SJSA1 (cell line): ENCODE results near the gene ATP13A1. TPM values are rescaled to one million over a fixed set of nuclear protein-coding genes. Genes with fewer than 3 reads are reported as not detected.
"Not testable (repeated sequence)": the region's sequence is repeated elsewhere in the genome, so short reads cannot be mapped to it uniquely, and the experiment has no call there.

Experiments used
- DNase-seq, 2 experiments: peaks; one replicate each; pipeline ENCODE4 v3.0.0-alpha.2; 2015 to 2020; ENCODE audit warnings: low spot score in 2 of 2, low read depth in 1 of 2
- H3K27ac ChIP-seq: fragments of 250-450 bp; sonication (Bioruptor Pico); 2 replicates; pipeline ENCODE4 v1.5.1; 2020; ENCODE audit warnings: mild to moderate bottlenecking, moderate library complexity
- H3K27me3 ChIP-seq: fragments of 250-450 bp; sonication (Bioruptor Pico); replicated peaks from 2 replicates; pipeline ENCODE4 v1.5.1; 2020; ENCODE audit warnings: mild to moderate bottlenecking, moderate library complexity
- H3K36me3 ChIP-seq: fragments of 250-450 bp; sonication (Bioruptor Pico); 2 replicates; pipeline ENCODE4 v1.5.1; 2020; ENCODE audit warnings: mild to moderate bottlenecking
- H3K4me1 ChIP-seq: fragments of 250-450 bp; sonication (Bioruptor Pico); replicated peaks from 2 replicates; pipeline ENCODE4 v1.6.1; 2021; ENCODE audit warnings: mild to moderate bottlenecking
- H3K4me3 ChIP-seq: fragments of 250-450 bp; sonication (Bioruptor Pico); 2 replicates; pipeline ENCODE4 v1.5.1; 2020; ENCODE audit warnings: mild to moderate bottlenecking
- H3K9me3 ChIP-seq: fragments of 250-450 bp; sonication (Bioruptor Pico); replicated peaks from 2 replicates; pipeline ENCODE4 v1.5.1; 2020; ENCODE audit warnings: mild to moderate bottlenecking
- total RNA-seq: library from RNA; depleted of rRNA; stranded (reverse); fragments of >200 nt; shearing (Covaris generic); gene quantifications from 2 replicates; pipeline ENCODE4 v1.2.3, GENCODE V29; 2014; rRNA removed

ATP13A1 gene
- total RNA-seq, 1 experiment from 2014 or later, result 147 TPM

DNA sequence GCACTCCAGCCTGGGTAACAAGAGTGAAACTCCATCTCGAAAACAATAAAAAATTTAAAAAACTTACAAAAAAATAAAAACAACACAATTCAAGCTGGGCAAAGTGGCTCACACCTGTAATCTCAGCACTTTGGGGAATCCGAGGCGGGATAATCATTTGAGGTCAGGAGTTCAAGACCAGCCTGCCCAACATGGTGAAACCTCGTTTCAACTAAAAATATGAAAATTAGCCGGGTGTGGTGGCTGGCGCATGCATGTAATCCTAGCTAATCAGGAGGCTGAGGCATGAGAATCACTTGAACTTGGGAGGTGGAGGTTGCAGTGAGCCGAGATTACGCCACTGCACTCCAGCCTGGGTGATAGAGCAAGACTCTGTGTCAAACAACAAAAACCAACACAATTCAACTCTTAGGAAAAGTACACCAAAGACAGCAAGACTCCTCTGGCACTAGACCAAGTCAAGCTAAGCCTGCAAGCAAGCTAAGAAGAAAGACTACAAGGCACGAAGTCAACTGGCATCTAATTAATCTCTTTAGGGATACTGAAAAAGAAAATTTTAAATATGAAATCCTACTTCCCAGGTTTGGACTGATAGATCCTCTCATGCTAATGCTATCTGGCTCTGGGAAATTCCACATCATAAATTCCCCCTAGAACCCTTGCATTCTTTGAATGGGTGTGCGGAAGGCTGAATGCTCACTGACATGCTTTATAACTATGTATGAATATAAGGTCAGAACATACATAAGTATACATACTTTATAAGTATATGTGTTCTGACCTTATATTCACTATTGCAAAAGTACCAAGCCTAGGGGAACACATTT, 52.9 kb downstream of the ATP13A1 start:
- Histone ChIP-seq H3K27ac (no peak overlapping the region), H3K27me3 (no peaks in the 10 kb centered on the region), H3K4me1 (peaks cover 3% of the 10 kb centered on the region; the same call in 1 of the 2 replicates), H3K9me3 (no peaks in the 10 kb centered on the region), H3K4me3 (no peak overlapping the region), H3K36me3 (no peaks in the 10 kb centered on the region)
- DNase-seq, result no peak

DNA sequence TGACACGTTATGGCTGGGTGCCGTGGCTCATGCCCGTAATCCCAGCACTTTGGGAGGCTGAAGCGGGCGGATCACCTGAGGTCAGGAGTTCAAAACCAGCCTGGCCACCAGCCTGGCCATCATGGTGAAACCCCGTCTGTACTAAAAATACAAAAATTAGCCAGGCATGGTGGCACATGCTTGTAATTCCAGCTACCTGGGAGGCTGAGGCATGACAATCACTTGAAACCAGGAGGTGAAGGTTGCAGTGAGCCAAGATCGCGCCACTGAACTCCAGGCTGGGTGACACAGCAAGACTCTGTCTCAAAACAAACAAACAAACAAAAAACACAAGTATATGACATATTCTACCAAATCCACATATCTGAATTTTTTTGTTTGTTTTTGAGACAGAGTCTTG, 56.8 kb downstream of the ATP13A1 start:
- not testable (repeated sequence) for H3K9me3 ChIP-seq, H3K4me3 ChIP-seq, H3K27me3 ChIP-seq, DNase-seq, H3K4me1 ChIP-seq, H3K27ac ChIP-seq, H3K36me3 ChIP-seq

DNA sequence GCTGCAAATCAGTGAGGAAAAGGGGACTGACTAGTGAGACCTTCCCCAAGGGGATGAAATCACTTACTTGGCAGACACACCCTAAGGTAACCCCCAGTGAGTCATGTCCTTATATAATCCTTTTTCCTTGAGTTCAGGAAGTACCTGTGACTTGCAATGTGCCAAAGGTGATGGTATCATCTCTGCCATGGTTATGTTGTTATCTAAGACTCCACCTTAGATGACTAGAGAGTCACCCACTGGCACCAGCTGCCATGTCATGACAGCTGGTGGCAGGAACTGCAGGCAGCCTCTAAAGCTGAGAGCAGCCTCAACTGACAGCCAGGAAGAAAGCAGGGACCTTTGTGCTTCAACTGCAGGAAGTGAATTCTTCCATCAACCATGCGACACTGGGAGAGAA, 57.5 kb downstream of the ATP13A1 start:
- Histone ChIP-seq H3K4me1 (no peaks in the 10 kb centered on the region), H3K9me3 (no peaks in the 10 kb centered on the region), H3K27me3 (no peaks in the 10 kb centered on the region), H3K27ac (no peak overlapping the region), H3K4me3 (no peak overlapping the region), H3K36me3 (no peaks in the 10 kb centered on the region)
- no peak for DNase-seq

DNA sequence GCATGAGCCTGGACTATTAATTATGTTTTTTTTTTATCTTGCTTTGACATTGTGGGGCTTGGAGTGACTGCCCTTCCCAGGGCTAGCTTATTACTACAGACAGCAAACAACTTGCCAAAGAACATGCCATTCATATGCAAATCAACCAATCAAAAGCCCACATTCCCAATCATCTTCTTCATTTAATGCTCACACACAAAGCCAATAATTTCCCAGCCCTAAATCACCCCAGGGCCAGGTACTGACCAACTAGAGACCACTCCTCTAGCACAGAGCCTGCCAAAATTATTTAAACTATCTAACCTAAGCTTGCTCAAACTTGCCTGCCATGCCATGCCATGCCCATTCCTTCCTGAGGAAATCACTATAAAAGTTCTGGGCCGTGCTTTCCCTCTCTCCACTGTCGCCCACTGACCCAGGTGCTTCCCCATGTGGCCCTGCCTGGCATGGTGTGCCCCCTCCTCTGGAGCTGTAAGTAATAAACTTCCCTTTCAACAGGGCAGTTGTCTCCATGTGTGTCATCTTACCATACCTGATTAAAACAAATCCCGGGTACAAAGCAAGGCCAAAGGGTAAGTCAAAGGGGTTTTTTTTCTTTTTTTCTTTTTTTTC, 60.7 kb downstream of the ATP13A1 start:
- Histone ChIP-seq H3K36me3 (no peaks in the 10 kb centered on the region), H3K4me3 (no peak overlapping the region), H3K4me1 (no peaks in the 10 kb centered on the region), H3K9me3 (no peaks in the 10 kb centered on the region), H3K27me3 (no peaks in the 10 kb centered on the region), H3K27ac (no peak overlapping the region)
- no peak for DNase-seq

DNA sequence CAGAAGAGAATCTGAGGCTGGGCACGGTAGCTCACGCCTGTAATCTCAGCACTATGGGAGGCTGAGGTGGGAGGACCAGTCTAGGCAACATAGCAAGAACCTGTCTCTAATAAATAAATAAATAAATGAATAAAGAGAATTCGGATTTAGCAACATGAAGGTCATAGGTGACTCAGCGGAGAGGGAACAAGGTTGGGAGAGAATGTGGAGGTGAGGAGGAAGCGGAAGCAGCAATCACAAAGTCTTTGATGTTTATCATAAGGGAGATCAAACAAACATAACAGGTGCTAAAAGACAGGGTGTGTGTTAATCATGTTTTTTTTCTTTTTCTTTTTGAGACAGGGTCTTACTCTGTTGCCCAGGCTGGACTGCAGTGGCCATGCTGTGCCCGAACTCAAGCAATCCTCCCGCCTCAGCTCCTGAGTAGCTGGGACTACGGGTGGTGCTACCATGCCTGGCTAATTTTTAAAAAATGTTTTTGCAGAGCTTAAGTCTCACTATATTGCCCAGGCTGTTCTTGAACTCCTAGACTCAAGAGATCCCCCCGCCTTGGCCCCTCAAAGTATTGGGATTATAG, 61.3 kb downstream of the ATP13A1 start:
- no peak for DNase-seq
- H3K4me3 ChIP-seq, result no peak overlapping the region
- no peaks in the 10 kb centered on the region for H3K27me3 ChIP-seq
- no peaks in the 10 kb centered on the region for H3K4me1 ChIP-seq
- no peaks in the 10 kb centered on the region for H3K36me3 ChIP-seq
- H3K27ac ChIP-seq, result no peak overlapping the region
- no peaks in the 10 kb centered on the region for H3K9me3 ChIP-seq

DNA sequence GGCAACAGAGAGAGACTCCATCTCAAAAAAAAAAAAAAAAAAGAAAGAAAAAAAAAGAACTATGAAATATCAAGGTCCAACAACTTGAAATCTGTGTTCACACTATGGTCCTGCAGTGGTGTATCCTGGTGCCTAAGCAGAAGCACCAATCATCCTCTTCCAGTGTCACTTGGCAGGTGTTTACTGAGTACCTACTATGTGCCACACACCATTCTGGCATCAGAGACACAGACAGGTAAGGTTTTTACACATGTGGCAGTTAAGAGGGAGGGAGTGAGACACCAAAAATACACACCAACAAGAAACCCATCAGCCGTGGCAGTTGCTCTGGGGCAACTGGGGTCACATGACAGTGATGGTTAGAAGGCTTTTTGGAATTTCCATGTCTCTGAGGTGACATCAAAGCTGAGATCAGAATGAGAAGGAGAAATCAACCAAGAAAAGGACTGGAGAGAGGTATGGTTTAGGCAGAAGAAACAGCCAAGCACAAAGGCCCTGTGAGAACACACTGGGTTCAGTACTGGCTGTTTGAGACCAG, 62.6 kb downstream of the ATP13A1 start:
- H3K9me3 ChIP-seq, result no peaks in the 10 kb centered on the region
- DNase-seq, result no peak
- no peak overlapping the region for H3K27ac ChIP-seq
- no peaks in the 10 kb centered on the region for H3K27me3 ChIP-seq
- no peak overlapping the region for H3K4me3 ChIP-seq
- H3K36me3 ChIP-seq, result no peaks in the 10 kb centered on the region
- H3K4me1 ChIP-seq, result no peaks in the 10 kb centered on the region

DNA sequence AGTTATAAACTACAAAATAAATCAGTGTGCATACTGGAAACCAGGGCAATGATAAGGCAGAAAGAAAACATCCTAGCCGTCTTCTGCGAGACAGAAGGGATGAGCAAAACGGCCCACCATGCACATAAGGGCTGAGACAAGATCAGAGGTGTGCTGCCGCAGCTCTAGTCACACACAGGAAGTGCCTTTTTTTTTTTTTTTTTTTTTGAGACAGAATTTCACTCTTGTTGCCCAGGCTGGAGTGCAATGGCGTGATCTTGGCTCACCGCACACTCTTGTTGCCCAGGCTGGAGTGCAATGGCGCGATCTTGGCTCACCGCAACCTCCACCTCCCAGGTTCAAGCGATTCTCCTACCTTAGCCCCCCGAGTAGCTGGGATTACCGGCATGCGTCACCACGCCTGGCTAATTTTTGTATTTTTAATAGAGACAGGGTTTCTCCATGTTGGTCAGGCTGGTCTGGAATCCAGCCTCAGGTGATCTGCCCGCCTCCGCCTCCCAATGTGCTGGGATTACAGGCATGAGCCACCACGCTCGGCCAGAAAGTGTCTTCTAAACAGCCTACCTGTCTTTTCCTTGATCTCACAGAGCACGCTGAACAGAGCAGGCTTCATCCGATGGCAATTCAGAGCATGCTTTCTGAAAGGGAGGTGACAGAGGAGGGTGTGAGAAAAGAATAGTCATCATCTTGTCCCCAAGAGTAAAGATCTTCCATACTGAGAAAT, 64.6 kb downstream of the ATP13A1 start:
- H3K4me3 ChIP-seq, H3K27ac ChIP-seq, H3K4me1 ChIP-seq, H3K27me3 ChIP-seq, H3K36me3 ChIP-seq, H3K9me3 ChIP-seq, DNase-seq: not testable (repeated sequence)

DNA sequence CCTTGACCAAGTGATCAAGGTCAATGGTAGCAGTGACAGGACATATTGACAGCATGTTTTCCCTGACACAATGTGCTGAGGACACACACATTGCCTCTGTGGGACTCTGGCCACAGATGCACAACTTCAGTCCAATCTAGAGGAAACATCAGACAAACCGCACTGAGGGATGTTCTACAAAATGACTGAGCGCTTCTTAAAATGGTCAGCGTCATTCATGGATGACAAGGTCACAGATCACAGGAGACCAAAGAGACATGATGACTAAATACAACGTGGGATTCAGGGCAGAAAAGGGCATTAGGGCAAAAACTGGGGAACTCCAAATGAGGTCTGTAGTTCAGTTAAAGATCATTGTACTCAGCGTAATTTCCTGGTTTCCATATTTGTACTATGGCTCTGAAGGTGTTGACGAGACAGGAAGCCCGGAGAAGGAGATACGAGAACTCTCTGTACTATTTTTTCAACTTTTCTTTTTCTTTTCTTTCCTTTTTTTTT, 65.6 kb downstream of the ATP13A1 start:
- no peaks in the 10 kb centered on the region for H3K9me3 ChIP-seq
- H3K27ac ChIP-seq, result no peak overlapping the region
- H3K4me1 ChIP-seq, result no peaks in the 10 kb centered on the region
- DNase-seq, result no peak
- H3K4me3 ChIP-seq, result no peak overlapping the region
- H3K36me3 ChIP-seq, result no peaks in the 10 kb centered on the region
- no peaks in the 10 kb centered on the region for H3K27me3 ChIP-seq

Other genes starting within 250 kb of the ATP13A1 start
- gene TSSK6, start 148.1 kb downstream of the ATP13A1 start, total RNA-seq, result 0.69 and 0.74 TPM in 2 replicates
- 118 and 130 TPM in 2 replicates for gene NDUFA13, start 147.5 kb downstream of the ATP13A1 start, total RNA-seq
- gene YJEFN3, start 134.8 kb downstream of the ATP13A1 start, total RNA-seq, result 1.6 and 1.8 TPM in 2 replicates
- 0.03 TPM in 1 of 2 replicates, not detected in the other for gene CILP2, start 125.4 kb downstream of the ATP13A1 start, total RNA-seq
- gene PBX4, start 45.0 kb downstream of the ATP13A1 start, total RNA-seq, result 0.09 and 2.0 TPM in 2 replicates
- 0.24 TPM in 1 of 2 replicates, not detected in the other for gene LPAR2, start 35.5 kb downstream of the ATP13A1 start, total RNA-seq
- gene GMIP, start 20.0 kb downstream of the ATP13A1 start, total RNA-seq, result 2.9 and 4.3 TPM in 2 replicates
- gene ZNF101, start 5.2 kb upstream of the ATP13A1 start, total RNA-seq, result 4.2 and 11.2 TPM in 2 replicates
- gene ZNF14, start 69.4 kb upstream of the ATP13A1 start, total RNA-seq, result 1.2 and 2.6 TPM in 2 replicates
- 5.8 and 44.6 TPM in 2 replicates for gene ZNF506, start 158.1 kb upstream of the ATP13A1 start, total RNA-seq
- 1.6 and 3.0 TPM in 2 replicates for gene ZNF253, start 202.2 kb upstream of the ATP13A1 start, total RNA-seq
- 12.6 and 14.6 TPM in 2 replicates for gene ZNF93, start 237.3 kb upstream of the ATP13A1 start, total RNA-seq